ENCODE measurements around the gene LHPP. TPM values are rescaled to one million over a fixed set of nuclear protein-coding genes. Genes with fewer than 3 reads are reported as not detected.

The LHPP gene
- total and polyA plus RNA-seq, 2 donors (not counting 1 experiment from before 2014, with no cell fraction given) = 10.2 to 15.6 TPM

DNA sequence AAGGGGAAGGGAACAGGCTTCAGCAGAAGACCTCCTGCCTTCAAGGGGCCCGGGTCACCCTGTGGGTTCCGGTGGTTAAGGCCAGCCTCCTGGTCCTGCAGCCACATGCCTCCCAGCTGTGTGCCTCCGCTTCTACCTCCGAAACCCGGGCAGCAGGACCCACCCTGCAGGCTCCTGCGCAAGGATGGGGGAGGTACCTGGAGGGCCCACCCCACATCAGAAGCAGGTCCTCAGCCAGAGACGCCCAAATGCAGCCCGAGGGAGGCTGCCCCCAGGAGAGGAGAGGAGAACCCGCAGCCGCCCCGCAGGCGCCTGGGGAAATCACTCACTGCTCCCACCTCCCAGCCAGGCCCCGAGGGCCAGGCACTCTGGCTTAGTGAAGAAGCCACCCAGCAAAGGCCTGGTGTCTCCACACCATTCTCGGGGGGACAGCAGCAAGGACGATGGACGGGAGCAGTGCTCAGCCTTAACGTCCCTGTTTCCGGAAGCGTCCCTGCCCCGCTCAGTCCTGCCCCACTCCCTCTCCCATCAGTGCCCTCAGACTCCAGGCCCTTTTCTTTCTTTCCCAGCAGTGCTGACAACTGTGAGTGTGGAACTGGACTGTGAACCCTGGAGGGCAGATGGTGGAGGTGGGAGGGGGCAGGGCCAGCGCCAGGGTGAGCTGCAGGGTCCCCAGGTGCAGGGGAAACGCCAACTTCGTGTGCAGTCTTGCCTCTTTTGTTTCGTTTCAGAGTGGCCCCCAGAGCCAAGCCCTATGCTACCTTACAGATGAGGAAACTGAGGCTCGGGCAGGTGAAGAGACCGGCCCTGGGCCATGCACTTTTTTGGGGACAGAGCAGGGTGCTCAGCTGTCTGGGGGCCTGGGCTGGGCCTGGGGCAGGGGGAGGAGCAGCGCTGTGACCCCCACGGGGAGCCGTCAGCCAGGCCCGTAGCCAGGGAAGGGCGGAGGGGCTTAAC lies 144.5 kb downstream of the LHPP start:
- Histone ChIP-seq H4K20me1 (ENCODE audit: control insufficient read depth, extremely low read depth, insufficient read depth, low read length) (no peaks in the 10 kb centered on the region), H3K79me2 (ENCODE audit: control insufficient read depth, insufficient read depth, low read length) (no peaks in the 10 kb centered on the region), H2AFZ (ENCODE audit: low read length) (no peak overlapping the region), H3K9me3 (ENCODE audit: control insufficient read depth, insufficient read depth, low read depth, low read length) (no peaks in the 10 kb centered on the region), H3K36me3 (ENCODE audit: control insufficient read depth, insufficient read depth, low read length) (no peaks in the 10 kb centered on the region), H3K27me3 (ENCODE audit: control insufficient read depth, insufficient read depth, low read length) (no peaks in the 10 kb centered on the region), H3K27ac (ENCODE audit: insufficient read depth, low read length) (no peak overlapping the region), H3K4me3 (replicated peaks in 1 of 4; ENCODE audit: control extremely low read depth in 1 of 4, insufficient read depth in 1 of 4, low read depth in 3 of 4, low read length in 4 of 4) (no peak overlapping the region), H3K9ac (ENCODE audit: insufficient read depth, low read length) (no peak overlapping the region), H3K4me2 (ENCODE audit: extremely low read depth, insufficient read depth, low read length) (no peak overlapping the region), H3K4me1 (ENCODE audit: control insufficient read depth, extremely low read depth, insufficient read depth, low read length) (no peaks in the 10 kb centered on the region)
- TF ChIP-seq EZH2 (IDR thresholded peaks at IDR 0.05; ENCODE audit: low read length, missing control alignments) = no peak
- TF ChIP-seq, protein P1, sequence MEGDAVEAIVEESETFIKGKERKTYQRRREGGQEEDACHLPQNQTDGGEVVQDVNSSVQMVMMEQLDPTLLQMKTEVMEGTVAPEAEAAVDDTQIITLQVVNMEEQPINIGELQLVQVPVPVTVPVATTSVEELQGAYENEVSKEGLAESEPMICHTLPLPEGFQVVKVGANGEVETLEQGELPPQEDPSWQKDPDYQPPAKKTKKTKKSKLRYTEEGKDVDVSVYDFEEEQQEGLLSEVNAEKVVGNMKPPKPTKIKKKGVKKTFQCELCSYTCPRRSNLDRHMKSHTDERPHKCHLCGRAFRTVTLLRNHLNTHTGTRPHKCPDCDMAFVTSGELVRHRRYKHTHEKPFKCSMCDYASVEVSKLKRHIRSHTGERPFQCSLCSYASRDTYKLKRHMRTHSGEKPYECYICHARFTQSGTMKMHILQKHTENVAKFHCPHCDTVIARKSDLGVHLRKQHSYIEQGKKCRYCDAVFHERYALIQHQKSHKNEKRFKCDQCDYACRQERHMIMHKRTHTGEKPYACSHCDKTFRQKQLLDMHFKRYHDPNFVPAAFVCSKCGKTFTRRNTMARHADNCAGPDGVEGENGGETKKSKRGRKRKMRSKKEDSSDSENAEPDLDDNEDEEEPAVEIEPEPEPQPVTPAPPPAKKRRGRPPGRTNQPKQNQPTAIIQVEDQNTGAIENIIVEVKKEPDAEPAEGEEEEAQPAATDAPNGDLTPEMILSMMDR (conservative IDR thresholded peaks at IDR 0.05 in 1 of 2, IDR thresholded peaks at IDR 0.05 in 1 of 2; ENCODE audit: low read depth in 1 of 2, low read length in 2 of 2) = no peak
- DNase-seq (ENCODE audit: low read depth in 2 of 2) = no peak

DNA sequence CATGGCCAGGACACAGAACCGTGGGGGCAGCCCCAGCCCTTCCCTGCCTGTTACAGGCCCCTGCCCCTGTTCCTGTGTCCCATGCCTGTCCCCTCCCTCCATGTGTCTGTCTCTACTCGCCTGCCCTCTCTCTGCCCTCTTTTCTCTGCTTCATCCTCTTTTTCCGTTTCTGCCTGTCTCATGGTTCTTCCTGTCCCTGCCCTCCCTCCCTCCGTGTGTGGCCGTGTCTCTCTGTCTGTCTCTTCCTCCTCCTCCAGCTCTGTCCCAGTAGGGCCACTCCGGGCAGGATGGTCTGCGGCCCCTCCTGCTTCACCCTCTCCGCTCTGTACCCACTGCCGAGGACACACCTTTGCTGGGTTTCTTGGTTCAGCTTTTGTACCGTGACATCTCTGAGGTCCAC lies 145.2 kb downstream of the LHPP start:
- no peak overlapping the region for H2AFZ ChIP-seq (ENCODE audit: low read length)
- DNase-seq (ENCODE audit: low read depth in 2 of 2) = no peak
- H3K4me2 ChIP-seq (ENCODE audit: extremely low read depth, insufficient read depth, low read length) = no peak overlapping the region
- no peak overlapping the region for H3K9ac ChIP-seq (ENCODE audit: insufficient read depth, low read length)
- no peaks in the 10 kb centered on the region for H3K27me3 ChIP-seq (ENCODE audit: control insufficient read depth, insufficient read depth, low read length)
- no peaks in the 10 kb centered on the region for H4K20me1 ChIP-seq (ENCODE audit: control insufficient read depth, extremely low read depth, insufficient read depth, low read length)
- no peaks in the 10 kb centered on the region for H3K9me3 ChIP-seq (ENCODE audit: control insufficient read depth, insufficient read depth, low read depth, low read length)
- H3K4me1 ChIP-seq (ENCODE audit: control insufficient read depth, extremely low read depth, insufficient read depth, low read length) = no peaks in the 10 kb centered on the region
- TF ChIP-seq, protein P1 (conservative IDR thresholded peaks at IDR 0.05 in 1 of 2, IDR thresholded peaks at IDR 0.05 in 1 of 2; ENCODE audit: low read depth in 1 of 2, low read length in 2 of 2) = no peak
- TF ChIP-seq EZH2 (IDR thresholded peaks at IDR 0.05; ENCODE audit: low read length, missing control alignments) = no peak
- no peak overlapping the region for H3K4me3 ChIP-seq (replicated peaks in 1 of 4; ENCODE audit: control extremely low read depth in 1 of 4, insufficient read depth in 1 of 4, low read depth in 3 of 4, low read length in 4 of 4)
- no peak overlapping the region for H3K27ac ChIP-seq (ENCODE audit: insufficient read depth, low read length)
- no peaks in the 10 kb centered on the region for H3K79me2 ChIP-seq (ENCODE audit: control insufficient read depth, insufficient read depth, low read length)
- no peaks in the 10 kb centered on the region for H3K36me3 ChIP-seq (ENCODE audit: control insufficient read depth, insufficient read depth, low read length)

DNA sequence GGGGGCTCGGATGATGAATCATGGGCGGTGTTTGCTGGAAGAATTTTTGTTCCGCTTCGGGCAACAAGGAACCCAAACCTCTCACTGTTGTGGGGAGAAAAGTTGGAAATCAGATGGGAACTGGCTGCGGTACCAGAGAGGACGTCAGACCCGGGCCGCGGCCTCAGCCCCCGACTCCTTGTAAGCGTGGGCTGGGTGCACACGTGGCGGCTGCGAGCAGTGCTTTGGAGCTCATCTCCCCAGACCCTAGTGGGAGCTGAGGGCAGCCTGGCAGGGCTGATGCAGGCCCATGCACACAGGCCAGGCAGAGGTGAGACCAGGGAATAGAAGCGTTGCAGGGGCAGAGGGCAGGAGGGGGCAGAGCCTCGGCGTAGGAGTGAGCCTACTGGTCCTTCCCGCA lies 146.1 kb downstream of the LHPP start:
- Histone ChIP-seq H3K27ac (ENCODE audit: insufficient read depth, low read length) (no peak overlapping the region), H3K4me3 (replicated peaks in 1 of 4; ENCODE audit: control extremely low read depth in 1 of 4, insufficient read depth in 1 of 4, low read depth in 3 of 4, low read length in 4 of 4) (no peak overlapping the region), H3K36me3 (ENCODE audit: control insufficient read depth, insufficient read depth, low read length) (no peaks in the 10 kb centered on the region), H4K20me1 (ENCODE audit: control insufficient read depth, extremely low read depth, insufficient read depth, low read length) (no peaks in the 10 kb centered on the region), H3K9me3 (ENCODE audit: control insufficient read depth, insufficient read depth, low read depth, low read length) (no peaks in the 10 kb centered on the region), H3K27me3 (ENCODE audit: control insufficient read depth, insufficient read depth, low read length) (no peaks in the 10 kb centered on the region), H3K9ac (ENCODE audit: insufficient read depth, low read length) (no peak overlapping the region), H3K4me1 (ENCODE audit: control insufficient read depth, extremely low read depth, insufficient read depth, low read length) (no peaks in the 10 kb centered on the region), H2AFZ (ENCODE audit: low read length) (no peak overlapping the region), H3K79me2 (ENCODE audit: control insufficient read depth, insufficient read depth, low read length) (no peaks in the 10 kb centered on the region), H3K4me2 (ENCODE audit: extremely low read depth, insufficient read depth, low read length) (no peak overlapping the region)
- no peak for DNase-seq (ENCODE audit: low read depth in 2 of 2)
- TF ChIP-seq, protein P1 (conservative IDR thresholded peaks at IDR 0.05 in 1 of 2, IDR thresholded peaks at IDR 0.05 in 1 of 2; ENCODE audit: low read depth in 1 of 2, low read length in 2 of 2) = no peak
- no peak for TF ChIP-seq EZH2 (IDR thresholded peaks at IDR 0.05; ENCODE audit: low read length, missing control alignments)
